ENCODE measurements around the gene SKIL.
"Not testable (repeated sequence)": the region's sequence is repeated elsewhere in the genome, so short reads cannot be mapped to it uniquely, and the experiment has no call there.

GRCh38 chr3:170343859-170344258 is 13.7 kb upstream of the SKIL start:
- TF ChIP-seq CTCF, POLR2A (IDR thresholded peaks at IDR 0.05): not testable (repeated sequence)
